Measurements from ENCODE around the gene SPDEF.

Gene SPDEF

GRCh38 chr6:34523441-34524206 is 32.5 kb downstream of the SPDEF start:
- Histone ChIP-seq H3K4me1 (ENCODE audit: insufficient read depth, low read length, severe bottlenecking) (peaks cover 9% of the 10 kb centered on the region), H3K79me2 (ENCODE audit: insufficient read depth, low read length) (no peaks in the 10 kb centered on the region), H3K9ac (ENCODE audit: low read length) (no peak overlapping the region)

GRCh38 chr6:34522761-34523160 is 33.4 kb downstream of the SPDEF start:
- no peaks in the 10 kb centered on the region for H3K27me3 ChIP-seq (ENCODE audit: insufficient read depth, low read length)
- H3K36me3 ChIP-seq (ENCODE audit: insufficient read depth, low read length): no peaks in the 10 kb centered on the region
- no peaks in the 10 kb centered on the region for H3K79me2 ChIP-seq (ENCODE audit: insufficient read depth, low read length)
- no peaks in the 10 kb centered on the region for H3F3A ChIP-seq (ENCODE audit: insufficient read depth, low read length)
- H4K20me1 ChIP-seq (ENCODE audit: insufficient read depth, low read length): no peaks in the 10 kb centered on the region
- no peak overlapping the region for H3K4me3 ChIP-seq (ENCODE audit: low read depth, low read length, poor library complexity, severe bottlenecking)
- H3K9ac ChIP-seq (ENCODE audit: low read length): no peak overlapping the region
- no peak overlapping the region for H3K4me2 ChIP-seq (ENCODE audit: low read length)
- no peak overlapping the region for H3K27ac ChIP-seq (ENCODE audit: low read depth, low read length, poor library complexity, severe bottlenecking)
- no peaks in the 10 kb centered on the region for H3K9me2 ChIP-seq (ENCODE audit: low read depth, low read length)
- H3K9me3 ChIP-seq (ENCODE audit: low read length): no peaks in the 10 kb centered on the region
- TF ChIP-seq CTCF (IDR thresholded peaks at IDR 0.05; ENCODE audit: low read length) (no peak), EZH2 (IDR thresholded peaks at IDR 0.05; ENCODE audit: borderline replicate concordance, low read length) (no peak)
- H2AFZ ChIP-seq (ENCODE audit: low read length): no peak overlapping the region
- peaks cover 9% of the 10 kb centered on the region for H3K4me1 ChIP-seq (ENCODE audit: insufficient read depth, low read length, severe bottlenecking)

More at GRCh38 chr6:34523441-34524206, 32.5 kb downstream of the SPDEF start:
- Histone ChIP-seq H3K27me3 (ENCODE audit: insufficient read depth, low read length) (no peaks in the 10 kb centered on the region), H3K36me3 (ENCODE audit: insufficient read depth, low read length) (no peaks in the 10 kb centered on the region), H2AFZ (ENCODE audit: low read length) (no peak overlapping the region), H3K9me3 (ENCODE audit: low read length) (no peaks in the 10 kb centered on the region), H3K9me2 (ENCODE audit: low read depth, low read length) (no peaks in the 10 kb centered on the region), H3K27ac (ENCODE audit: low read depth, low read length, poor library complexity, severe bottlenecking) (no peak overlapping the region), H4K20me1 (ENCODE audit: insufficient read depth, low read length) (no peaks in the 10 kb centered on the region), H3K4me2 (ENCODE audit: low read length) (no peak overlapping the region), H3F3A (ENCODE audit: insufficient read depth, low read length) (no peaks in the 10 kb centered on the region), H3K4me3 (ENCODE audit: low read depth, low read length, poor library complexity, severe bottlenecking) (no peak overlapping the region)
- TF ChIP-seq EZH2 (IDR thresholded peaks at IDR 0.05; ENCODE audit: borderline replicate concordance, low read length) (no peak), CTCF (IDR thresholded peaks at IDR 0.05; ENCODE audit: low read length) (no peak)

- Histone ChIP-seq H3K4me3 (ENCODE audit: low read depth, low read length, poor library complexity, severe bottlenecking) (no peak overlapping the region), H3K36me3 (ENCODE audit: insufficient read depth, low read length) (no peaks in the 10 kb centered on the region), H3K9me3 (ENCODE audit: low read length) (no peaks in the 10 kb centered on the region), H3K9me2 (ENCODE audit: low read depth, low read length) (no peaks in the 10 kb centered on the region), H3K27ac (ENCODE audit: low read depth, low read length, poor library complexity, severe bottlenecking) (no peak overlapping the region), H3K4me2 (ENCODE audit: low read length) (no peak overlapping the region), H2AFZ (ENCODE audit: low read length) (no peak overlapping the region), H3K79me2 (ENCODE audit: insufficient read depth, low read length) (no peaks in the 10 kb centered on the region), H3K9ac (ENCODE audit: low read length) (no peak overlapping the region), H4K20me1 (ENCODE audit: insufficient read depth, low read length) (no peaks in the 10 kb centered on the region), H3K4me1 (ENCODE audit: insufficient read depth, low read length, severe bottlenecking) (peaks cover 3% of the 10 kb centered on the region), H3F3A (ENCODE audit: insufficient read depth, low read length) (no peaks in the 10 kb centered on the region), H3K27me3 (ENCODE audit: insufficient read depth, low read length) (no peaks in the 10 kb centered on the region)
- TF ChIP-seq EZH2 (IDR thresholded peaks at IDR 0.05; ENCODE audit: borderline replicate concordance, low read length) (no peak), CTCF (IDR thresholded peaks at IDR 0.05; ENCODE audit: low read length) (no peak)
These were observed 34.5 kb downstream of the SPDEF start for GRCh38 chr6:34521463-34522285.
